Renal pelvis (tissue), 4 donors: ENCODE results near the gene MEI4. TPM values are rescaled to one million over a fixed set of nuclear protein-coding genes. Genes with fewer than 3 reads are reported as not detected.
"Not testable (repeated sequence)": the region's sequence is repeated elsewhere in the genome, so short reads cannot be mapped to it uniquely, and the experiment has no call there.

ENCODE experiments used
- DNase-seq: peaks from one replicate; pipeline ENCODE4 v3.0.0-alpha.2; 2013
- polyA plus RNA-seq, 3 donors: library from polyadenylated mRNA; unstranded; fragments of 120-200 nt; gene quantifications; one replicate each; pipeline ENCODE4 v1.2.1, GENCODE V29; 2013; ENCODE audit not compliant: insufficient read length in 3 of 3

The MEI4 gene
- polyA plus RNA-seq, 3 donors: 1.3 to 1.8 (median 1.6) TPM

DNA sequence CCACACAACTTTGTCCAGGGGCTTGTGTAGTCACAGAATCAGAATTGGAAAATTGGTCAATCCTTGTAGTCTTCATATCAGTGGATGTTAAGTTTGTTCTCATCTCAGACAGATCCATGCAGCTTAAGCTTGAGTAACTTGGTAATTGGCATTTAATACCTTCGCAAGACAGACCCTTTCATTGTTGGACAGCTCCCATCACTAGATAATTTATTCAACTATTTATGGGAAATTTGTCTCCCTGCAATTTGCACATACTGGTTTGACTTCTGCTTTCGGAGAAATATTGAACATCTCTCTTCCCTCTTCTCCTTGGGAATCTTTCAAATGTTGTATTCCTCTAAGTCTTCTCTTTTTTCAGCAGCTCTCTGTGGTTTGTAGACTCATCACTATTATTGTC is 17.1 kb downstream of the MEI4 start:
- DNase-seq: no peak

DNA sequence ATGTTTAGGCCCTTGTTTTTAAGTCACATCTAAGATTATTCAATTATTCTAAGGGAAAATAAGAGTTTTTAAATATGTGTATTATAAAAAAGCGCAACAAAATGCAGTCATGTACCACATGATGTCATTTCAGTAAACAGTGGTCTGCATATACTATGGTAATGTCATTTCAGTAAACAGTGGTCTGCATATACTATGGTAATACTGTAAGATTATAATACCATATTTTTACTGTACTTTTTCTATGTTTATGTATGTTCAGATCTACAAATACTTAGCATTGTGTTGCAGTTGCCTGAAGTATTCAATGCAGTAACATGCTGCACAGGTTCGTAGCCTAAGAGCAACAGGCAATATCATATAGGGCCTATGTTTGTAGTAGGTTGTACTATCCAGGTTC is 21.4 kb downstream of the MEI4 start:
- DNase-seq: no peak

DNA sequence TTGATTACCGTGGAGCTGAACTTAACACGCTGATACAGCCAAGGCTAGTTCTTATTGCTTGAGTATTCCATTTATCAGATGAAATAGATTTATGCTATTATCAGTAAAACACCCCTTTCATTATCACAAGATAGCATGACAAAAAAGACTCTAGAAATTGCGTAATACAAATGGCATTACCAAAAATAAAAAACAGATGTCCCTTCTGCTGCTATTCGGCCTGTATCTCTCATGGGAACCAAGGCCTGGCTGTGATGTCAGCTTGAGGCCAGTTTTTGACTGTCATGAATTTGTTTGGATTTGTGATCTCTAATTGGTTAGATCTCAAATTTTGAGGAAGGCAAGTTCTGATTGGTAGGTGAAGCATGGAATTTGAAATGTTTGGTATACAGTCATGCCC is 25.2 kb downstream of the MEI4 start:
- no peak for DNase-seq

DNA sequence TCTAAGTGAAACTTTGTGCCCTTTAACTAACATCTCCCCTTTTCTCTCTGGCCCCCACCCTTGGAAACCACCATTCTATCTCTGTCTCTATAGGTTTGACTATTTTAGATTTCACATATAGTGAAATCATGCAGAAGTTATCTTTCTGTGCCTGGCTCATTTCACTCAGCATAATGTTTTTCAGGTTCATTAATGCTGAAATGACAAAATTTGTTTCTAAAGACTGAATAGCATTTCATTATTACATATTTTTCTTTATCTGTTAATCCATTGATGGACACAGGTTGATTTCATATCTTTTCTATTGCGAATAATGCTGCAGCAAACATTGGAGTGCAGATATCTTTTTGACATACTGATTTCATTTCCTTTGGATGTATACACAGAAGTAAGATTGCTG is 30.7 kb downstream of the MEI4 start:
- no peak for DNase-seq

DNA sequence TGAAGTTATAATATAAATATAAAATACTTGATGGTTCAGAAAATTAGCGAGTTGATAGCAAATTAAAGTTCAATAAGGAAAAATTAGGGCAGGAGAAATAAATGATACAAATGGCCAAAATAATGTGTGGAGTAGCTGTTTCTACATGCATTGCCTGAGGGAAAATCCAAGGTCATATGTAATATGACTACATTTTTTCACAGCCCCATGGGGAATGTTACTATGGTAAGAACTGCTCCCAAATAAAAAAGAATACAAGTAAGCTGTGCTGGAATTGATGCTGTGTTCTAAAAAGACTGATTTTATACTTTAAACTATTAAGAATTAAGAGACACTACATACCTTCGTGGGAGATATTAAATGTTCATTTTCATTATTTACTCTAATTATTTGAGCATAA is 34.1 kb downstream of the MEI4 start:
- no peak for DNase-seq

DNA sequence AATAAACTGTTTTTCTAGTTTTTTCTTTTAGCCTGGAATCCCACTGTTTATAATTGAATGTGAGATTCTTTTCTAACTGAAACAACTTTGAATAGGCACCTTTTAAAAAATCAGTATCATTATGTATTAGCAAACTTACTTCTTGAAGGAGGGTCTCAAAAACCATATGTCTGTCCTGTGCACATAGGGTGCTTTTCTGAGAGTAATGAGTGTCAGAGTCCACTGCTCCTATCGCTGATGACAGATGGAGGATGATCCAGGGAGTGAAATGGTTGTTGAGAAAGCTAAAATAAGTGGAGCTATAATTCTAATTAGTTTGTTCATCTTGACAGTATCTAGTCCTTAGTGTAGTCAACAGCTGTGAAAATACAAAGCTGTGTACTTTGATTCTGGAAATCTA is 35.8 kb downstream of the MEI4 start:
- no peak for DNase-seq

DNA sequence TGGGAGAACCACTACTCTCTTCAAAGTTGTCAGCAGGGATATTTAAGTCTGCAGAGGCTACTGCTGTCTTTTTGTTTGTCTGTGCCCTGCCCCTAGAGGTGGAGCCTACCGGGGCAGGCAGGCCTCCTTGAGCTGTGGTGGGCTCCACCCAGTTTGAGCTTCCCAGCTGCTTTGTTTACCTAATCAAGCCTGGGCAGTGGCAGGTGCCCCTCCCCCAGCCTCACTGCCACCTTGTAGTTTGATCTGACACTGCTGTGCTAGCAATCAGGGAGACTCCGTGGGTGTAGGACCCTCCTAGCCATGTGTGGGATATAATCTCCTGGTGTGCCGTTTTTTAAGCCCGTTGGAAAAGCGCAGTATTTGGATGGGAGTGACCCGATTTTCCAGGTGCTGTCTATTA is 47.3 kb downstream of the MEI4 start:
- DNase-seq: not testable (repeated sequence)

DNA sequence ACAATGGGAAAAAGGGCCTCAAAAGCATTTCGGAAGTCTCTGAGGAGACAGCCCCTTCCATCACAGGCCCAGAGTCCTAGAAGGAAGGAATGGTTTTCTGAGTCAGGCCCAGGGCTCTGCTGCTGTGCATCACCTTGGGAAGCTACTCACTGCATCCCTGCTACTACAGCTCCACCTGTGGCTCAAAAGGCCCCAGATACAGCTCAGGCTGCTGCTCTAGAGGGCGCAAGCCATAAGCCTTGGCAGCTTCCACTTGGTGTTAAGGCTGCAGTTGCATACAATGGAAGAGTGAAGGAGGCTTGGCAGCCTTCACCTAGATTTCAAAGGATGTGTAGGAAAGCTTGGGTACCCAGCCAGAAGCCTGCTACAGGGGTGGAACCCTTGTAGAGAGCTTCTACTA is 54.8 kb downstream of the MEI4 start:
- DNase-seq: no peak

DNA sequence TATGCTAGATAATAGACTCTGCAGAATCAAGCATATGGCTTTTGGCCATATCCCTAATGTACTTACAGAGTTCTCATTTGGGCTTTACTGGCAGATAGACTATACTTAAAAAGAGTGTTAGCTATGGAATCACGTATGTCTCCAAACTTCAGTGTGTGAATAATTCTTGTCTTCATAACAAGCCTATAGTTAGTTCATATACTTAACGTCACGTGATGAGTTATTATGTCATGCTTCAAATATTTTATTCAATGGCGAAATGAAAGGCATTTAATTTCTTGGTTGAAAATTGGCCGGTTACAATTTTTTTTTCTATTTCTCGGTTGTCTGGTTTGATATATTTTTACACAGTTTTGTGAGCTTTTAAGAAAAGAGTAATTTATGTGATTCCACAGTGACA is 62.7 kb downstream of the MEI4 start:
- DNase-seq: no peak

DNA sequence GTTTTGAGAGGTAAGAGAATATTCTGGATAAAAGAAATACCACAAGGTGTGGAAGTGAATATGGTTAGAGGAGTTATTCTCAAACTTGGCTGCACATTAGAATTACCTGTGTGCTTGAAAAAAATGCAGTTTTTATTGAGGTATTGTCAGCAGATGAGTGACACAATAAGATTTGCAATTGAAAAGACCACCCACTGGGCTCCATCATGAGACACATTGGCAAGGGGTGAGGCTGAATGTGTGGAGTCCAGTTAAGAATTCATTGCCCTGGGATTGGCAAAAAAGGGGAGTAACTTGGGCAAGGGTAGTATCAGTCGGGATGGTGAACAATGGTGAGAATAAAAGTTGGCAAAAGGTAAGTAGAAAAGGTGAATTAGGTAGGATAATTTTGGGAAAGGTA is 63.5 kb downstream of the MEI4 start:
- DNase-seq: no peak

DNA sequence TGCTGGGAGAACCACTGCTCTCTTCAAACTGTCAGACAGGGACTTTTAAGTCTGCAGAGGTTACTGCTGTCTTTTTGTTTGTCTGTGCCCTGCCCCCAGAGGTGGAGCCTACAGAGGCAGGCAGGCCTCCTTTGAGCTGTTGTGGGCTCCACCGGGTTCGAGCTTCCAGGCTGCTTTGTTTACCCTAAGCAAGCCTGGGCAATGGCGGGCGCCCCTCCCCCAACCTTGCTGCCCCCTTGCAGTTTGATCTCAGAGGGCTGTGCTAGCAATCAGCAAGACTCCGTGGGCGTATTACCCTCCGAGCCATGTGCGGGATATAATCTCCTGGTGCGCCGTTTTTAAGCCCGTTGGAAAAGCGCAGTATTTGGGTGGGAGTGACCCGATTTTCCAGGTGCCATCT is 83.2 kb downstream of the MEI4 start:
- DNase-seq: not testable (repeated sequence)

DNA sequence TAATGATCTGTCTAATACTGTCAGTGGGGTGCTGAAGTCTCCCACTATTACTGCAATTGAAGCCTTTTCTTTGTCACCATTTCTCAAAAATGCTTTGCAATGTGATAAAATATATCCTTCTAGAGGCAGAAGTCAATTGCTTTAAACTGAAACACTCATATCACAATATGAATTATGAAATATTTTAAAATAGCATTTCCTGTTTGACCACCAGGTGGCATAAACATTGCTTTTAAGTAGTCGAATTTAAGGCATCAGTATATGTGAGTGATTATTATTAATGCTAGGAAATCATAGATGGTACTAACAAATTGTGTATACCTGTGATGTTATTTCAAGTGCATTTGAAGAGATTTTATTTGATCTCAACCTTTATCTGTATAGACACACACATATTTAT is 87.5 kb downstream of the MEI4 start:
- no peak for DNase-seq

DNA sequence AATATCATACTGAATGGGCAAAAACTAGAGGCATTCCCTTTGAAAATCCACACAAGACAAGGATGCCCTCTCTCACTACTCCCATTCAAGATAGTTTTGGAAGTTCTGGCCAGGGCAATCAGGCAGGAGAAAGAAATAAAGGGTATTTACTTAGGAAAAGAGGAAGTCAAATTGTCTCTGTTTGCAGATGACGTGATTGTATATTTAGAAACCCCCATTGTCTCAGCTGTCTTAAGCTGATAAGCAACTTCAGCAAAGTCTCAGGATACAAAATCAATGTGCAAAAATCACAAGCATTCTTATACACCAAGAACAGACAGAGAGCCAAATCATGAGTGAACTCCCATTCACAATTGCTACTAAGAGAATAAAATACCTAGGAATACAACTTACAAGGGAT is 99.3 kb downstream of the MEI4 start:
- not testable (repeated sequence) for DNase-seq

DNA sequence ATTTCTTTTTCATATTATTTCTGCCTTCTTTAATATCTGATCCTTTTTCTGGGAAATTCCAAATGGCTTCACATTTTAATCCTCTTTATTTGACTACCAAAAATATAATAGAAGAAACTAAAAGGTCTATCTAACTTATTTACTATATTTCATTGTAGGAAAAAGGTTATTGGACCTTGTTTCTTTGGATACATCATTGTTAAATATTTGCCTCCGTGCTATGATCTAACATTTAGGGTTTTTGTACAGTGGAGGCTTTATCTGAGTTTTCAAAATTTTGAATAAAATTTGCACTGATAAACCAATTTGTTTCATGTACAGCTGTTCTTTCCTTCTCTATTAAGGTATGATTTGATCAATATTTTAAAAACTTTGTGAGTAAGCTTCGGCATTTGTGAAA is 109.5 kb downstream of the MEI4 start:
- no peak for DNase-seq

DNA sequence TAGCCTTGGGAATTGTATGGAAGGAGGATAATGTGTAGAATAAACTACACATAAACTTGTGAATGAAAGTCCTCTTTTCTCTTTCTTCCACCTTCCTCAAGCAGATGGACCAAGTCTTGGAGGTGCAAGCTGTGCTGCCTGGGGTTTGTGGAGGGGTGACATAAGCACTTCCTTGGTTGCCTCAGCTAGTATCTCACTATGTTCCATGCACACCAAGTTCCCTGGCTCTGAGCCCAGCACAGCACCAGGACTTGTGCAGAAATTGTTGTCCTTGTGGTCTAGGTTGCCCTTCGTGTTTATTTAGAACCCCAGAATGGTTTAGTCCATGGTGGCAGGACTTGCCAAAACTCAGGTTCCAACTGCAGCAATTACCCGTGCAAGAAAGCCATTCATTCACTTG is 110.3 kb downstream of the MEI4 start:
- DNase-seq: no peak

DNA sequence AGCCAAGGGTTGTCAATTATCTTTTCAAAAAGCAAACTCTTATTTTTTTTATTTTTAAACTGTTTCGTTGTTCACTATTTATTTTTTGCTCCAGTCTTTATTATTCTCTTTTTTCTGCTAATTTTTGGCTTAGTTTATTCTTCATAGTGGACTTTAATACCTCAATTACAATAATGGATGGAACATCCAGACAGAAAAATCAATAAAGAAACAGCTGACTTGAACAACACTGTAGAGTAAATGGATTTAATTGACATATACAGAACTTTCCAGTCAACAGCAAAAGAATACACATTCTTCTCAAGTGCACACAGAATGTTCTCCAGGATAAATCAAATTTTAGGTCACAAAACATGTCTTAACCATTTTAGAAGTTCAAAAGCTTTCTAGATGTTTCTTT is 111.5 kb downstream of the MEI4 start:
- no peak for DNase-seq

DNA sequence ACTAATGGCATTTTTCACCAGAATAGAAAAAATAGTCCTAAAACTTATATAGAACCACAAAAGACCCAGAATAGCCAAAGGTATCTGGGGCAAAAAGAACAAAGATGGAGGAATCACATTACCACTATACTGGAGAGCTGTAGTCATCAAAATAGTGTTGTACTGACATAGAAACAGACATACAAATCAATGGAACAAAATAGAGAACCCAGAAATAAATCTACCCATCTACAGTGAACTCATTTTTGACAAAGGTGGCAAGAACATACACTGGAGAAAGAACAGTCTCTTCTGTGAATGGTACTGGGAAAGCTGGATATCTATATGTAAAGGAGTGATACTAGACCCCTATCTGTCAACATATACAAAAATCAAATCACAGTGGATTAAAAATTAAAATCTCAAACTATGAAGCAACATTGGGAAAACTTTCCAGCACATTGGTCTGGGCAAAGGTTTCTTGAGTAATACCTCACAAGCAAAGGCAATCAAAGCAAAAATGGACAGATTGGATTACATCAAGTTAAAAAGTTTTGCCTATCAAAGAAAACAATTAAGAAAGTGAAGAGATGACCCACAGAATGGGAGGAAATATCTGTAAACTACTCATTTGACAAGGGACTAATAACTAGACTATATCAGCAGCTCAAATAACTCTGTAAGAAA is 120.5 kb downstream of the MEI4 start:
- DNase-seq: no peak

DNA sequence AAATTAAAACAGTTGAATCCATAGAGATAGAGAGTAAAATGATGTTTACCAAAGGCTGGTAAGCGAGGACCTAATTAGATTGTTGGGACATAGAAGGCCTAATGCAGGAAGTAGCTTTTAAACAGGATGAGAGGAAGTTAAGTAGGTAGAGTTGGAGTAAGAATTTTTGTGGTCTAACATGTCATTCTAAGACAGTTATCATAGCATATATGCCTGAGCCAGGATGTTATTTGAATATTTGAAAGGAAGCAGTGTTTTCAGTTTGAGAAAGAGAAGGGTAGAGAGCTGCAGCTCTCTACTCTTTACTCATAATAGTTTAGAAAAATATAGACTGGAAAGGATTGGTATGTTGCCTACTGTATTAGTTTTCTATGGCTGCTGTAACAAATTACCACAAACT is 121.6 kb downstream of the MEI4 start:
- DNase-seq: no peak

DNA sequence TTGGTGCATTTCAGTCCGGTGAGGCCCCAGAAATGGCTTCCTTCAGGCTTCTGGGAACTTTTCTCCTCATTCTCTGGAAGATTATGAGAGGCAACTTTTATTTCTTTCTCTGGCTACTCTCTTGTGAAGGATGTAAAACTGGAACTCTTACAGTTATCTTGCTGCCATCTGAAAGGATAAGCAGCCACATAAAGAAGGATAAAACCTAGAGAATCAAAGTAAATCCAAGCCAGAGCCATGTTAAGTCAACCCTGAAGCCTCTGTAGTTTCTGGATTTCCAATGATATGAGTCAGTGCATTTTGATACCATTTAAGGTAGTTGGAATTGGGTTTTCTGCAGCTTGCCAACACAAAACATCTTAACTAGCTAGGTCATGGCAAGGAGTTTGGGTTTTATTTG is 123.6 kb downstream of the MEI4 start:
- DNase-seq: no peak

DNA sequence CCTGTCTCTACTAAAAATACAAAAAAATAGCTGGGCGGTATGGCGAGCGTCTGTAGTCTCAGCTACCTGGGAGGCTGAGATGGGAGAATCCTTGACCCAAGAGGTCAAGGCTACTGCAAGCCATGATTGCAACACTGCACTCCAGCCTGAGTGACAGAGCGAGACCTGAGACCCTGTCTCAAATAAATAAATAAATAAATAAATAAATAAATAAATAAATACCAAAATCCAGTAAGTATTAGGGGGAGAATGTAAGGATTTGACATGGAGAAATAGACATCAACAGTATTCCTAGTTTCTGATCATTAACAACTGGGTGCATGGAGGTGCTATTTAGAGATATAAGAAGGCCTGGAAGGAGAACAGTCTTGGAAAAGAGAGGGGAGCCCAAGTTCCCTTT is 125.7 kb downstream of the MEI4 start:
- DNase-seq: no peak

DNA sequence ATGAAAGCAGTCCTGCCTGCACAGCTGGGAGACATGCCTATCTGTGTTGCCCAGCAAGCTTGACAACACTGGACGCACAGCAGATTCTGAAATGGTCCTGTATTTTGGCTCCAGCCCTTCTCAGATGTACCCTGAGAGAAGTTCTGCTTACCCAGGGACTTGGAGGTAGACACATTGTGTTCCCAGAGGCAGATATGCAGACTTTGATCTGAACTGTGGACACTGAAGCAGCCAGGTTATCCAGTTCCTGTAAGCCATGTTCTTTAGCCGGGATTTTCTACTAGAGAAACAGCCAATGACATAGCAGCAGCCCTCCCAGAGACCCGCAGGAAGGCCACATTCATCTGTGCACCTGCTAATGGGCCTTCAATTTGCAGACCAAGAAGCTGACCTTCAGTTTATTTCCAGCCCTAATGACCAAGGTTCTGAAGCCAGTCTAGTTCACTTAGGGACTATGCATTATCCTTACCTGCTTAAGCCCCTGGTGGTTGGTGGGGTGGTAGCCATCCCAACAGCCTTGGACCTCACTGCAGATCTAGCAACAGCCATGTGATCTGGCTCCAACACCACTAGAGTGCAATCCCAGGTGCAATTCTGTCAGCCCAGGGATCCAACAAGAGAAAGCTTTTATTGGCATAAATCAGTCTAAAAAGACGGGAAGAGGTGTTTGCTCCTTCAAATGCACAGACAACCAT is 134.2 kb downstream of the MEI4 start:
- no peak for DNase-seq

DNA sequence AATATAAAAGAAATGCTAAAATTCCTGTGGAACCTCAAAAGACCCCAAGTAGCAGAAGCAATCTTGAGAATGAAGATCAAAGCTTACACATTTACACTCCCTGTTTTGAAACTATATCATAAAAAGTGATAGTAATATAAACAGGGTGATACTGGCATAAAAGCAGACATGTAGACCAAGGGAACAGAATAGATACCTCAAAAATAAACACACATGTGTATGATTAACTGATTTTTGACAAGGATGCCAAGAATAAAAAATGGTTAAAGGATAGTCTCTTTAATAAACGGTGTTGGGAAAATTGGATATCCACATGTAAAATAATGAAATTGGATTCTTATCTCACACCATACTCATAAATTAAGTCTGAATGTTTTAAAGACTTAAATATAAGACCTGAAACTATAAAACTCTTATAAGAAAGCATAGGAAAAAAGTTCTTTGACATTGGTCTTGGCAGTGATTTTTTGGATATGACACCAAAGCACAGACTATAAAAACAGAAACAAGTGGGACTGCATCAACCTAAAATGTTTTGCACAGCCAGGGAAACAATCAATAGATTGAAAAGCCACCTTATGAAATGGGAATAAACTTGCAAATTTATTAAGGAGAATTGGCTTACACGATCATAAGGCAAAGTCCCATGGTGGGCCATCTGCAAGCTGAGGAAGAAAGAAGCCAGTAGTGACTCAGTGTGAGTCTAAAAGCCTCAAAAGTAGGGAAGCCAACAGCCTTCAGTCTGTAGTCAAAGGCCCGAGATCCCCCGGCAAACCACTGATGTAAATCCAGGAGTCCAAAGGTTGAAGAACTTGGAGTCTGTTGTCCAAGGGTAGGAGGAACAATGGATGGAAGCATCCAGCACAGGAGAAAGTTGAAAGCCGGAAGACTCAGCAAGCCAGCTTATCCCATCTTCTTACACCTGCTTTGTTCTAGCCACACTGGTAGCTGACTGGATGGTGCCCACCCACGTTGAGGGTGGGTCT is 144.3 kb downstream of the MEI4 start:
- DNase-seq: no peak

DNA sequence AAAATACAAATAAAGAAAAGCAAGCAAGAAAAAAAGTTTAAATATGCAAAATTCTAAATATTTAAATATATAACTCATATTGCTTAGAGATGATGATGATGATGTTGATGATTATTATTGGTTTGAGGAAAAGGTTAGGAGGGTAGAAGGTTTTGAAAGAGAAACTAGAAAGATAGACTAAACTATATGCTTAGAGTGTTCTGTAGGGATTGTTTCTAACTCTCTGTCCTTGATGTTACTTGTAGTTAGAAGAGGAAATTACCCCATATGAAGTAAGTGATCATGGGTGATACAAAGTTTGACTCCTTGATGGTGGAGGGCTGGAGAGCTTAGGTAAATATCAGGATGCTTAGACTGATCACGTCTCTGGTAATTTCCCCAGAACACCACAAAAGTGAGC is 159.5 kb downstream of the MEI4 start:
- no peak for DNase-seq
